Endothelial cell of umbilical vein (primary cell): Measurements from ENCODE around the gene ENGASE. TPM values are rescaled to one million over a fixed set of nuclear protein-coding genes. Genes with fewer than 3 reads are reported as not detected.

Experiments
- BruUV-seq: library from RNA; stranded (reverse); fragments of 400-500 nt; replicated peaks from 2 replicates; lab custom pipeline; 2021; lab: Mats Ljungman, UMichigan
- CTCF ChIA-PET: fragments of 300-600, 350-600 bp; sonication (Branson Sonifier 250); formaldehyde crosslinking; loops from one replicate; lab custom pipeline; 2021; ENCODE audit warnings: antibody characterized with exemption, inconsistent platforms; lab: Charles Lee
- POLR2A ChIA-PET: fragments of 300-600, 350-600 bp; sonication (Branson Sonifier 250); formaldehyde crosslinking; loops from one replicate; lab custom pipeline; 2021; ENCODE audit warnings: antibody characterized with exemption, inconsistent platforms; lab: Charles Lee
- DNase-seq: peaks from one replicate; pipeline ENCODE4 v3.0.0-alpha.2; 2011; ENCODE audit warnings: low read depth, low spot score
- FAIRE-seq: peaks from 2 replicates; lab custom pipeline; 2011; peaks lifted over from hg19 to GRCh38; lab: Jason Lieb, UNC
- H2AFZ ChIP-seq: 2 replicates; pipeline ENCODE4 v1.6.0; 2012; ENCODE audit warnings: low read depth, low read length, control low read depth, inconsistent platforms
- H3K27ac ChIP-seq: 2 replicates; pipeline ENCODE4 v1.5.1; 2011; ENCODE audit warnings: low read depth, mild to moderate bottlenecking, control low read depth, low read length, moderate library complexity; ENCODE audit not compliant: insufficient read depth
- H3K27me3 ChIP-seq, 2 experiments: 2 replicates each; pipeline versions ENCODE4 v1.6.0 to v1.6.1; 2011; ENCODE audit warnings: low read length in 2 of 2, mixed read lengths in 1 of 2; ENCODE audit not compliant: control insufficient read depth in 2 of 2, insufficient read depth in 2 of 2
- H3K36me3 ChIP-seq, 2 experiments: 2 replicates in 1 of 2; 3 replicates in 1 of 2; pipeline ENCODE4 v1.5.1; 2011; ENCODE audit warnings: low read length in 2 of 2, mild to moderate bottlenecking in 1 of 2, moderate library complexity in 1 of 2; ENCODE audit not compliant: control insufficient read depth in 2 of 2, insufficient read depth in 2 of 2; ENCODE audit errors: extremely low read depth in 1 of 2
- H3K4me1 ChIP-seq: 3 replicates; pipeline ENCODE4 v1.5.1; 2011; ENCODE audit warnings: mild to moderate bottlenecking, low read length; ENCODE audit not compliant: control insufficient read depth, insufficient read depth; ENCODE audit errors: extremely low read depth
- H3K4me2 ChIP-seq: 2 replicates; pipeline ENCODE4 v1.6.1; 2011; ENCODE audit warnings: low read length, control low read depth, mixed read lengths; ENCODE audit not compliant: insufficient read depth
- H3K4me3 ChIP-seq, 3 experiments: fragments of 200-600 bp in 1 of 3; sonication (generic), shearing (Covaris generic) in 1 of 3; replicated peaks in 1 of 3; 2 replicates each; pipeline ENCODE4 v1.5.1; 2011 to 2016; ENCODE audit warnings: control low read depth in 3 of 3, low read length in 3 of 3, mild to moderate bottlenecking in 2 of 3, inconsistent platforms in 1 of 3, low read depth in 1 of 3, moderate library complexity in 1 of 3; ENCODE audit not compliant: insufficient read depth in 1 of 3
- H3K79me2 ChIP-seq: 2 replicates; pipeline ENCODE4 v1.6.0; 2012; ENCODE audit warnings: low read length, inconsistent platforms; ENCODE audit not compliant: control insufficient read depth, insufficient read depth
- H3K9ac ChIP-seq: replicated peaks from 2 replicates; pipeline ENCODE3; 2011; ENCODE audit warnings: low read length, control low read depth; ENCODE audit not compliant: insufficient read depth; ENCODE audit errors: extremely low read depth
- H3K9me1 ChIP-seq: replicated peaks from 3 replicates; pipeline ENCODE4 v1.6.0; 2011; ENCODE audit warnings: mild to moderate bottlenecking, low read length; ENCODE audit not compliant: control insufficient read depth, insufficient read depth; ENCODE audit errors: extremely low read depth
- H3K9me3 ChIP-seq: replicated peaks from 2 replicates; pipeline ENCODE4 v1.5.1; 2012; ENCODE audit warnings: low read length, inconsistent platforms; ENCODE audit not compliant: control insufficient read depth, insufficient read depth
- H4K20me1 ChIP-seq: replicated peaks from 2 replicates; pipeline ENCODE3; 2011; ENCODE audit warnings: mild to moderate bottlenecking, low read length; ENCODE audit not compliant: control insufficient read depth, insufficient read depth; ENCODE audit errors: extremely low read depth
- EZH2 ChIP-seq: IDR thresholded peaks from 2 replicates; pipeline ENCODE4 v1.6.1; 2012; ENCODE audit warnings: borderline replicate concordance, low read depth, mild to moderate bottlenecking, moderate library complexity, low read length, inconsistent platforms; ENCODE audit not compliant: severe bottlenecking
- FOS ChIP-seq: IDR thresholded peaks from 2 replicates; pipeline ENCODE4 v1.6.1; 2011; ENCODE audit warnings: mild to moderate bottlenecking, low read length, moderate library complexity, borderline replicate concordance; ENCODE audit not compliant: insufficient read depth
- GATA2 ChIP-seq: IDR thresholded peaks from 2 replicates; pipeline ENCODE4 v1.7.0; 2011; ENCODE audit warnings: low read depth, mild to moderate bottlenecking, moderate library complexity, mixed read lengths, low read length; ENCODE audit not compliant: insufficient read length, insufficient read depth
- JUN ChIP-seq: IDR thresholded peaks from 2 replicates; pipeline ENCODE4 v1.6.1; 2011; ENCODE audit warnings: borderline replicate concordance, low read depth; ENCODE audit not compliant: insufficient read length, insufficient read depth
- MYC ChIP-seq: IDR thresholded peaks from one replicate; pipeline ENCODE4 v1.6.1; 2011; ENCODE audit warnings: mild to moderate bottlenecking, low read depth, low read length
- POLR2A ChIP-seq: IDR thresholded peaks from 2 replicates; pipeline ENCODE4 v1.6.1; 2012; ENCODE audit warnings: low read depth, mild to moderate bottlenecking, control low read depth, low read length
- POLR2AphosphoS5 ChIP-seq: IDR thresholded peaks from 2 replicates; pipeline ENCODE4 v1.6.1; 2012; ENCODE audit warnings: low read depth, mild to moderate bottlenecking, control low read depth, low read length, moderate library complexity; ENCODE audit not compliant: insufficient read depth
- dilution Hi-C: fragments of 300-500 bp; cut with MboI; formaldehyde crosslinking; loops from one replicate; pipeline ENCODE4 v1.15.0; 2019; ENCODE audit warnings: low sequenced_read_pairs; ENCODE audit not compliant: extremely low pct_ligation_motif_present
- intact Hi-C: fragments of 100-400 bp; cut with micrococcal nuclease; formaldehyde crosslinking; loops from one replicate; pipeline ENCODE4 v1.10.0; 2022
- polyA plus RNA-seq, 4 experiments: library from polyadenylated mRNA; depleted of rRNA in 3 of 4; stranded (reverse) in 3 of 4; unstranded in 1 of 4; fragments of >200 nt; gene quantifications; 2 replicates each; pipeline versions ENCODE4 v1.2.1 to v1.2.3, GENCODE V29; 2011 to 2012; ENCODE audit warnings: missing spikeins in 1 of 4
- total RNA-seq: library from RNA; stranded (reverse); gene quantifications from 2 replicates; pipeline ENCODE4 v1.2.3, GENCODE V29; 2021
- TF ChIP-seq, protein P1 (sequence below), 2 donors: IDR thresholded peaks; 1 replicate in 1 of 2; 2 replicates in 1 of 2; pipeline ENCODE4 v1.5.1; 2011; ENCODE audit warnings: low read length in 2 of 2, mild to moderate bottlenecking in 2 of 2, moderate library complexity in 2 of 2, control low read depth in 1 of 2, inconsistent platforms in 1 of 2, low read depth in 1 of 2; ENCODE audit not compliant: insufficient read depth in 1 of 2; ENCODE audit errors: extremely low read depth in 1 of 2
- TF ChIP-seq, protein P2 (sequence below): IDR thresholded peaks from 2 replicates; pipeline ENCODE4 v1.6.1; 2011; ENCODE audit not compliant: insufficient read depth, insufficient read length

ENGASE gene
- total and polyA plus RNA-seq, 2 donors (not counting 3 experiments of a cell fraction or from before 2014, with no cell fraction given): 13.7 to 20.8 TPM

DNA sequence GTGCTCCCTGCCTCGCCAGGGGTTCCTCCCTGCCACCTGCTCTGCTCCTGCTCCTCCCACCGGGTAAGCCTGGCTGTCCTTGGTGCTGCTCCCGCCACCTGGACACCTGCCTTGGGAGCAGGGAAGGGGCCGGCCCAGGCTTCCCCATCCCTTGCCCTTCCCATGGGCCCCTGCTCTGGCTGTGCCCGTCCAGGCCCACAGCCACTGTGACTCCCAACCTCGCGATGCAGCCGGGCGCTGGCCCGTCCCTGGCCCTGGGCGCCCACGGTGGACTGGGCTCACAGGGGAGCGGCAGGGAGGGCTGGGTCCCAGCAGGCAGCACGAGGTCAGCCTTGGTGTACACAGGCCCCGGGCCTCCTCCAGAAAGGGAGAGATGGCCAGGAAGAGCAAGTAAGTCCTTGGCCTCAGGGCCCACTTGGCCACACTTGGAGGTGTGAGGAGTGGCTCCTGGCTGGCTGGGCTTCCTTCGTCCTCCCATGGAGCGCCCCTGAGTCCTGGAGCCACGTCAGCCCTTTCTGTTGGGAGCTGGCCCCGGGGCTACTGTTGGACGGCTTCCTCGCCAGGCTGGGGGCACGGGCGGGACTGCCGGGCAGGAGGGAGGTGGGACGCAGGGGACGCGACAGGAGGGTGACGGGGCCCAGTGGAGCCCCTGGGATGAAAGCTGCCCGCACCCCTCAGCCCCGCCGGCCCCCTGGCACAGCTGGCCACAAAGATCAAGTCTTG, 15.3 kb downstream of the ENGASE start:
- no peak overlapping the region for H3K9ac ChIP-seq
- intact Hi-C loops: loop anchor here (10.0 kb wide), 1 partner anchor 75 kb away; no protein-coding TSS in a partner anchor
- FAIRE-seq: no peak
- POLR2A ChIA-PET: no interaction called here
- H2AFZ ChIP-seq: no peak overlapping the region
- no peak overlapping the region for H3K4me2 ChIP-seq
- no peaks in the 10 kb centered on the region for H3K79me2 ChIP-seq
- no peak overlapping the region for H3K27ac ChIP-seq
- no peaks in the 10 kb centered on the region for H3K4me1 ChIP-seq
- TF ChIP-seq MYC (no peak), GATA2 (no peak), POLR2A (no peak), EZH2 (no peak), FOS (no peak), JUN (no peak), POLR2AphosphoS5 (no peak)
- TF ChIP-seq, protein P1, sequence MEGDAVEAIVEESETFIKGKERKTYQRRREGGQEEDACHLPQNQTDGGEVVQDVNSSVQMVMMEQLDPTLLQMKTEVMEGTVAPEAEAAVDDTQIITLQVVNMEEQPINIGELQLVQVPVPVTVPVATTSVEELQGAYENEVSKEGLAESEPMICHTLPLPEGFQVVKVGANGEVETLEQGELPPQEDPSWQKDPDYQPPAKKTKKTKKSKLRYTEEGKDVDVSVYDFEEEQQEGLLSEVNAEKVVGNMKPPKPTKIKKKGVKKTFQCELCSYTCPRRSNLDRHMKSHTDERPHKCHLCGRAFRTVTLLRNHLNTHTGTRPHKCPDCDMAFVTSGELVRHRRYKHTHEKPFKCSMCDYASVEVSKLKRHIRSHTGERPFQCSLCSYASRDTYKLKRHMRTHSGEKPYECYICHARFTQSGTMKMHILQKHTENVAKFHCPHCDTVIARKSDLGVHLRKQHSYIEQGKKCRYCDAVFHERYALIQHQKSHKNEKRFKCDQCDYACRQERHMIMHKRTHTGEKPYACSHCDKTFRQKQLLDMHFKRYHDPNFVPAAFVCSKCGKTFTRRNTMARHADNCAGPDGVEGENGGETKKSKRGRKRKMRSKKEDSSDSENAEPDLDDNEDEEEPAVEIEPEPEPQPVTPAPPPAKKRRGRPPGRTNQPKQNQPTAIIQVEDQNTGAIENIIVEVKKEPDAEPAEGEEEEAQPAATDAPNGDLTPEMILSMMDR (IDR thresholded peaks at IDR 0.05; ENCODE audit: extremely low read depth in 1 of 2, insufficient read depth in 1 of 2, low read depth in 1 of 2, low read length in 2 of 2): no peak
- TF ChIP-seq, protein P2, sequence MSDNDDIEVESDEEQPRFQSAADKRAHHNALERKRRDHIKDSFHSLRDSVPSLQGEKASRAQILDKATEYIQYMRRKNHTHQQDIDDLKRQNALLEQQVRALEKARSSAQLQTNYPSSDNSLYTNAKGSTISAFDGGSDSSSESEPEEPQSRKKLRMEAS: no peak
- no peaks in the 10 kb centered on the region for H4K20me1 ChIP-seq
- H3K9me3 ChIP-seq: no peaks in the 10 kb centered on the region
- dilution Hi-C loops: no loop called here
- H3K36me3 ChIP-seq: peaks cover 0 to 3% of the 10 kb centered on the region in 2 experiments
- no peaks in the 10 kb centered on the region for H3K27me3 ChIP-seq
- no TSS peak for BruUV-seq
- H3K9me1 ChIP-seq: no peaks in the 10 kb centered on the region
- DNase-seq: no peak
- CTCF ChIA-PET: interaction anchor here (1.1 to 14.1 kb wide), 5 partner anchors 15 to 569 kb away, joined by 3 to 428 read pairs (median 4); no protein-coding TSS in a partner anchor
- no peak overlapping the region for H3K4me3 ChIP-seq
